ENCODE data around the gene CRAMP1. TPM values are rescaled to one million over a fixed set of nuclear protein-coding genes. Genes with fewer than 3 reads are reported as not detected.

Gene CRAMP1
- total RNA-seq, 1 experiment from 2014 or later: 33.0 TPM

DNA sequence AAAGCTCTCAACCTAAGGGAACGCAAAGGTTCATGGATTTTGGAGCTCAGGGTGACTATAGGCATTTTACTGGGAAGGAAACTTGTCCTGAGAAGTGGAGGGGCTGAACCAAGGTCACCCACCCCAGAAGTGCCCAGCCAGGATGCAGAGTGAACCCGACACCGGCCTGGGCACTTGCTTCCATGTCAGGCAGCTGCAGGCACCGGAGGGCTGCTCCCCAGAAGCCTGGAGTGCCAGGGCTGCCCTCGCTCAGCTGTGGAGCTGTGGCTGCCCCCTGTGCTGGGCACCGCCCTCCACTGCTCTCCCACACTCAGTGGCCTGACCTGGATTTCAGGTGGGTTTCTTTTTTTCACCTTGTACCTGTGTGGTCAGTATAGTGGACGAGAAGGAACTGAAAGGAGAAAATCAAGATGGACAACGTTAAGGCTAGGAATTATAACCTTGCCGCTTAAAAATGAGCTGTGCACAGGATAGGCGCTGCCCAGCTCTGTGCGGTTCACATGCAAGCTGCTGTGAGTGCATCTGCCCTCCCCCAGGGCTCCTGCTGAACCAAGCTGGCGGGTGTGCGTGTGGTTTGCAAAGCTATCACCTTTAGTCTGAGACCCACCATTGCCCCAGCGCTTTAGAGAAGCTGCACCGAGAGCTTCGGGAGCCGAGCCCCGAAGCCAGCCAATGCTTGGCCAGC, 96.1 kb downstream of the CRAMP1 start:
- ChIA-PET POLR2A (ENCODE audit: low non-redundant PET) (interaction anchor here (0.6 kb wide), 1 partner anchor 30 kb away, joined by 3 read pairs; the partner anchor contains the start of gene JPT2), CTCF (interaction anchor here (3.7 kb wide), 1 partner anchor 15 kb away, joined by 17 read pairs; no protein-coding TSS in a partner anchor)
- no peaks in the 10 kb centered on the region for H3K36me3 ChIP-seq (ENCODE audit: insufficient read depth, low read length, poor library complexity, severe bottlenecking)
- no peaks in the 10 kb centered on the region for H3K9me3 ChIP-seq (ENCODE audit: low read depth, low read length, poor library complexity, severe bottlenecking)
- H3K4me3 ChIP-seq (ENCODE audit: low read depth, low read length, poor library complexity, severe bottlenecking): peak overlapping the region; percentile 94
- DNase-seq (ENCODE audit: low spot score): no peak
- no TSS peak for BruUV-seq (replicated peaks)
- TF ChIP-seq EZH2 (IDR thresholded peaks at IDR 0.05; ENCODE audit: borderline replicate concordance, low read depth, low read length, poor library complexity, severe bottlenecking): no peak
- TF ChIP-seq, protein P1, sequence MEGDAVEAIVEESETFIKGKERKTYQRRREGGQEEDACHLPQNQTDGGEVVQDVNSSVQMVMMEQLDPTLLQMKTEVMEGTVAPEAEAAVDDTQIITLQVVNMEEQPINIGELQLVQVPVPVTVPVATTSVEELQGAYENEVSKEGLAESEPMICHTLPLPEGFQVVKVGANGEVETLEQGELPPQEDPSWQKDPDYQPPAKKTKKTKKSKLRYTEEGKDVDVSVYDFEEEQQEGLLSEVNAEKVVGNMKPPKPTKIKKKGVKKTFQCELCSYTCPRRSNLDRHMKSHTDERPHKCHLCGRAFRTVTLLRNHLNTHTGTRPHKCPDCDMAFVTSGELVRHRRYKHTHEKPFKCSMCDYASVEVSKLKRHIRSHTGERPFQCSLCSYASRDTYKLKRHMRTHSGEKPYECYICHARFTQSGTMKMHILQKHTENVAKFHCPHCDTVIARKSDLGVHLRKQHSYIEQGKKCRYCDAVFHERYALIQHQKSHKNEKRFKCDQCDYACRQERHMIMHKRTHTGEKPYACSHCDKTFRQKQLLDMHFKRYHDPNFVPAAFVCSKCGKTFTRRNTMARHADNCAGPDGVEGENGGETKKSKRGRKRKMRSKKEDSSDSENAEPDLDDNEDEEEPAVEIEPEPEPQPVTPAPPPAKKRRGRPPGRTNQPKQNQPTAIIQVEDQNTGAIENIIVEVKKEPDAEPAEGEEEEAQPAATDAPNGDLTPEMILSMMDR (conservative IDR thresholded peaks at IDR 0.05; ENCODE audit: low read depth, low read length): no peak
- intact Hi-C loops (cut with micrococcal nuclease; ENCODE audit: unreplicated experiment): no loop called here
- H3K4me1 ChIP-seq (ENCODE audit: insufficient read depth, low read length, poor library complexity, severe bottlenecking): peaks cover 12% of the 10 kb centered on the region
- H3K27ac ChIP-seq (ENCODE audit: low read depth, low read length, poor library complexity, severe bottlenecking): peak overlapping the region; percentile 89
- no peaks in the 10 kb centered on the region for H3K27me3 ChIP-seq (replicated peaks; ENCODE audit: insufficient read depth, low read depth, low read length, poor library complexity)

DNA sequence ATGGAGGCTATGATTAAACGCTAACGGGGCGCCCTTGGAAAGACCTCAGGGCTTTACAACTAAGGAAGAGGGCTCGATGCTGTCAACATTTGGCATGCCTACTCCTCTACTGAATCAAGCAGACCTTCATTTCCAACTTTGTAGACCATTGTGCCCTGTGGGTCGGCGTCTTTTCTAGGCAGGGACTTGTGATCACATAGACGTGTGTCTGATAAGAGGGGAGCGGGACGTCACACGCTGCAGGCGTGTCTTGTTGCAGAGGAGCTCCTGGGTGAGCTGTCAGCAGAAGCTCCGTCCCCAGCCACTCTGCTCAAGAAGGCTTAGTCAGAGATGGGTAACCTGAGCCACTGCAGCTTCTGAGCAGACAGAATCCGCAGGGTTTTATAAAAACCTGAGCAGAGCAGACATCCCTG, 96.6 kb downstream of the CRAMP1 start:
- intact Hi-C loops (cut with micrococcal nuclease; ENCODE audit: unreplicated experiment): no loop called here
- Histone ChIP-seq H3K9me3 (ENCODE audit: low read depth, low read length, poor library complexity, severe bottlenecking) (no peaks in the 10 kb centered on the region), H3K4me3 (ENCODE audit: low read depth, low read length, poor library complexity, severe bottlenecking) (no peak overlapping the region), H3K36me3 (ENCODE audit: insufficient read depth, low read length, poor library complexity, severe bottlenecking) (no peaks in the 10 kb centered on the region), H3K4me1 (ENCODE audit: insufficient read depth, low read length, poor library complexity, severe bottlenecking) (peaks cover 12% of the 10 kb centered on the region), H3K27me3 (replicated peaks; ENCODE audit: insufficient read depth, low read depth, low read length, poor library complexity) (no peaks in the 10 kb centered on the region), H3K27ac (ENCODE audit: low read depth, low read length, poor library complexity, severe bottlenecking) (no peak overlapping the region)
- TF ChIP-seq, protein P1 (conservative IDR thresholded peaks at IDR 0.05; ENCODE audit: low read depth, low read length): no peak
- no peak for TF ChIP-seq EZH2 (IDR thresholded peaks at IDR 0.05; ENCODE audit: borderline replicate concordance, low read depth, low read length, poor library complexity, severe bottlenecking)
- ChIA-PET CTCF (interaction anchor here (3.7 kb wide), 1 partner anchor 15 kb away, joined by 17 read pairs; no protein-coding TSS in a partner anchor), POLR2A (ENCODE audit: low non-redundant PET) (no interaction called here)
- DNase-seq (ENCODE audit: low spot score): no peak
- no TSS peak for BruUV-seq (replicated peaks)

DNA sequence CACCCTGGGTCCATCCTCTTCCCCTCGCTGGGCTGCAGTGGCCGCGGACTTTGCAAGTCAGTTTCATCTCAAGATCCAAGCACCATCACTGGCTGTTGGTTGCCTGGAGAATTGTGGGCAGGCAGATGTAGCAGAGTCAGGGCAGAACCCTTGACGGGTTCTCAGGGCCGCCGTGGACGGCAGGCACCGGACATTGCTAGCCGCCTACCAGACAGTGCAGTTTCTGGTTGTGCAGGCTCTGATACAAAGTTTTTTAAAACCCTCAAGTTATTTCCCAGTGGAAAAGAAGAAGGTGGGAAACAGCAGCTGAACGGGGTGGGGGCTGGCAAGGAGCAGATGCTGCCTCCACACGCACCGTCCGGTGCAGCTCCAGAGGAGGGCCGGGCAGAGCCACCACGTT, 97.2 kb downstream of the CRAMP1 start:
- Histone ChIP-seq H3K27me3 (replicated peaks; ENCODE audit: insufficient read depth, low read depth, low read length, poor library complexity) (no peaks in the 10 kb centered on the region), H3K4me3 (ENCODE audit: low read depth, low read length, poor library complexity, severe bottlenecking) (no peak overlapping the region), H3K27ac (ENCODE audit: low read depth, low read length, poor library complexity, severe bottlenecking) (no peak overlapping the region), H3K36me3 (ENCODE audit: insufficient read depth, low read length, poor library complexity, severe bottlenecking) (no peaks in the 10 kb centered on the region), H3K4me1 (ENCODE audit: insufficient read depth, low read length, poor library complexity, severe bottlenecking) (peaks cover 12% of the 10 kb centered on the region), H3K9me3 (ENCODE audit: low read depth, low read length, poor library complexity, severe bottlenecking) (no peaks in the 10 kb centered on the region)
- BruUV-seq (replicated peaks): no TSS peak
- ChIA-PET POLR2A (ENCODE audit: low non-redundant PET) (no interaction called here), CTCF (no interaction called here)
- TF ChIP-seq, protein P1 (conservative IDR thresholded peaks at IDR 0.05; ENCODE audit: low read depth, low read length): no peak
- no peak for TF ChIP-seq EZH2 (IDR thresholded peaks at IDR 0.05; ENCODE audit: borderline replicate concordance, low read depth, low read length, poor library complexity, severe bottlenecking)
- intact Hi-C loops (cut with micrococcal nuclease; ENCODE audit: unreplicated experiment): no loop called here
- DNase-seq (ENCODE audit: low spot score): no peak

Data from A673 (cell line).